HS-27A (cell line): ENCODE results near the gene FGF4.
"Not testable (repeated sequence)": the region's sequence is repeated elsewhere in the genome, so short reads cannot be mapped to it uniquely, and the experiment has no call there.

Experiments
- DNase-seq: peaks from one replicate; pipeline ENCODE4 v3.0.0-alpha.2; 2012; ENCODE audit warnings: low read depth, missing footprints

FGF4 gene

GRCh38 chr11:69773626-69774353 is 1.4 kb downstream of the FGF4 start:
- no peak for DNase-seq

GRCh38 chr11:69771466-69771865 is 3.7 kb downstream of the FGF4 start:
- DNase-seq = no peak

DNA sequence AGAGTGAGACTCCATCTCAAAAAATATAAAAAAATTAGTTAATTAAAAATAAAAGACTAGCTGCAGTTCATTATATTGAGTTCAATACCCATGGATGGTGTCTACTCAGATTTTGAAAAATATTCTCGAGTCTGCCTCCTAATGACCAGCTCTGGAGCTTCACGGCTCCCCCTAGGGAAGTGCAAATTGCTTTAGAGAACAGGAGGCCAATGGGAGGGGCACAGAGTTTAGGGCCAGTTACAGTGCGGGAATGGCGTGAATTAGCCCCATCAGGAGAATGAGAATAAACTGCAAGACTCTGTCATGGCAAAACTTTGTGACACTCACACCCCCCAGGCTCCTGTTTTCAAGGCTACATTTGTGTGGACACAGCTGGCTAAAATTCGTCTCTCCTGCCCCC is 4.6 kb downstream of the FGF4 start:
- no peak for DNase-seq

- no peak for DNase-seq
Observed at GRCh38 chr11:69765498-69765995, 9.6 kb downstream of the FGF4 start.

DNA sequence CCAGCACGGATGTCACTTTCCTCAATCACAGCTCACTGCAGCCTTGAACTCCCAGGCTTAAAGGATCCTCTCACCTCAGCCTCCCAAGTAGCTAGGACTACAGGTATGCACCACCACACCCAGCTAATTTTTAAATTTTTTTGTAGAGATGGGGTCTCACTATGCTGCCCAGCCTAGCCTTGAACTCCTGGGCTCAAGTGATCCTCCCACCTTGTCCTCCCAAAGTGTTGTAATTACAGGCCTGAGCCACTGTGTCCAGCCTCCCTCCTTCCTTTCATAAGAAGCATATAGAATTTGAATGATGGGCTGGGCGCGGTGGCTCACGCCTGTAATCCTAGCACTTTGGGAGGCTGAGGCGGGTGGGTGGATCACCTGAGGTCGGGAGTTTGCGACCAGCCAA is 10.2 kb downstream of the FGF4 start:
- not testable (repeated sequence) for DNase-seq

GRCh38 chr11:69760319-69760718 is 14.8 kb downstream of the FGF4 start:
- DNase-seq = no peak

- DNase-seq = no peak
Observed at GRCh38 chr11:69752890-69753289, 22.3 kb downstream of the FGF4 start.

- DNase-seq = no peak
Observed at GRCh38 chr11:69750875-69751597, 24.1 kb downstream of the FGF4 start.

- no peak for DNase-seq
Observed at GRCh38 chr11:69750108-69750850, 24.9 kb downstream of the FGF4 start.

- no peak for DNase-seq
Observed at GRCh38 chr11:69748637-69749036, 26.5 kb downstream of the FGF4 start.

DNA sequence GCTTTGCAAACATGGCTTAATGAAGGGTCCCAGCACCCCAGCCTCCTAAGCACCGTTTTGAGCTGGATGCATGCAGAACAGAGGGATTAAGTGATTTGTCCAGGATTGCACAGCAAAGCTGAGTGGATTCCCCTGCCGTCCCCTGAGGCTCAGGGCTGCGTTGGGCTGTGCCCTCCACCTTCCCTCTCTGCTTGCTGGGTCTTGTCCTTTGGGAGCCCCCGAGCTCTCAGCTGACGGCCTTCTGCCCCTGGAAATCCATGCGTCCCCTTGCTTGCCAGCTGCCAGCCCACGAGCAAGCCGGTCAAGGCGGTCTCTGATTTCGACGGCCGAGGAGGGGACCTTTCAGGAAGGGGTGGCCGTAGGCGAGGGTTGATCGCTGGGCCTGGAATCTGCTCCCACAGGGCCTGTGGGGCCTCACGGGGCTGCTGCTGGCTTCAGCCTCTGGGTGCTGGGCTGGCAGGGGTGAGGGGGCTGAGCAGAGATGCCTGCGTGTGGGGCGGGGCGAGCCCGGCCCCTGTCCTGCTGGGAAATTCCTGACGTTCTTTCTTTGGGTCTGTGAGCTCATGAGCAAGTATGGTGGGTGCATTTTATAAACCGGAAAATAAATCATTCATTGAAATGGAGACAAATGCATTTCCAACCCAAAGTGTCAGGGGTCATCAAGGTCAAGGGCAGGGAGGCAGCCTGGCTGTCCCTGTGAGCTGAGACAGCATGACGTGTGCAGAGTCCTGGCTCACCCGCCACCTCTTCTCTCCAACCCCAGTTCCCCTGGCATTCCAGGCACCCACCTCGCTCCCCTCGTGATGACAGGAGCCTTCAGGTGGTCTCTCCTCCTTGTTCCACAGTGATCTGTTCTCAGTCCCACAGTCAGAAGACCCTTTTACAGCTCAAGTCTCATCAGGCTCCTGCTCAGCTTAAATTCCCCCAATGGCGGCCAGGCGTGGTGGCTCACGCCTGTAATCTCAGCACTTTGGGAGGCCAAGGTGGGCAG is 28.1 kb downstream of the FGF4 start:
- DNase-seq = no peak

GRCh38 chr11:69746140-69746539 is 29.0 kb downstream of the FGF4 start:
- no peak for DNase-seq

DNA sequence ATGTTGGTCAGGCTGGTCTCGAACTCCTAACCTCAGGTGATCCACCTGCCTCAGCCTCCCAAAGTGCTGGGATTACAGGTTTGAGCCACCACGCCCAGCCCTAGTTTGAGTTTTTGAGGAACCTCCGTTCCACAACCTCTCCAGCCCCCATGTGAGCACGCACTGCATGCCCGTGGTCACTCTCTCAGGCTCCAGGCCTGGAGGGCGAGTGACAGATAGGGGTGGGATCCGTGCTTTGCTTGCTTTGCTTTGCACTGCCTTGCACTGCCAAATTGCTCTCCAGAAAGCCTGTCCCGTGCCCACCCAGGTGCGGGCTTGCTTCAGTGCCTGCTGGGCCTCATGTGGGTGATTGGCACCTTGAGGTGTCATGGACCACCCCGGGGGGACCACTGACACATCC is 29.9 kb downstream of the FGF4 start:
- no peak for DNase-seq

GRCh38 chr11:69744435-69744834 is 30.7 kb downstream of the FGF4 start:
- peak; percentile 83 for DNase-seq

GRCh38 chr11:69734841-69735240 is 40.3 kb downstream of the FGF4 start:
- DNase-seq = no peak

DNA sequence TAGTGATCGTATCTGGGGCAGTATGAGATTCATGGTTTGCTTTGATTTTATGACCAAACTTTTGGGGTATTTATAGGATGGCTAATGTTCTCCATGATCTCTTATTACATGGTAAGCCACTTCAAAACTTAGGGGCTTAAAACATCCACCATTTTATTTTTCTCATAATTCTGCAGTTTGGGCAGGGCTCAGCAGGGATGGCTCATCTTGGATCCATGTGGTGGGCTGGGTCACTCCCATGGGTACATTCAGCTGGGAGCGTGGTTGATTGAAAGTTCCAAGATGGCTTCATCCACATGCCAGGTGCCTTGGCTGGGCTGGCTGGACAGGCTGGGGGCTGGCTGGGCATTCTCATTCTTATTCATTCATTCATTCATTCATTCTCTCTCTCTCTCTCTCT is 40.8 kb downstream of the FGF4 start:
- DNase-seq = no peak

GRCh38 chr11:69732910-69733309 is 42.2 kb downstream of the FGF4 start:
- DNase-seq = no peak

DNA sequence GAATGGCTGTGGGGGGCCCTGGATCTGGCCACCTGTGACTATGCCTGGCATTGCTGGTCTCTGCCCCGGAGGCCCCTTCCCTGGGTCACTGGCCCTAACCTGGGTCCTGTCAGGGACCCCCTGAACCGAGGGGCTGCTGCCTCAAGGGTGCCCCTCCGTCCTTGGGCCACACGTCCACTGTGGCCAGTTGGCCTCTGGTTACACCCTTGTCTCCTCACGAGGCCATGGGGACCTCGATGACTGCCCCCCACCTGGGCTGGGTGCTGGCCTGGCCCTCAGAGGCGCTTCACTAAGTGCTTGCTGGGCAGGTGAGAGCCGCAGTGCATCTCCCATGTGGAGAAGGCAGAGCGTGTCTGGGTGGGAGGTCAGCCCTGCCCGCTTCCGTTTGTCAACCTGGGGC is 44.0 kb downstream of the FGF4 start:
- no peak for DNase-seq

GRCh38 chr11:69730500-69730899 is 44.6 kb downstream of the FGF4 start:
- no peak for DNase-seq

GRCh38 chr11:69729252-69729651 is 45.9 kb downstream of the FGF4 start:
- no peak for DNase-seq

DNA sequence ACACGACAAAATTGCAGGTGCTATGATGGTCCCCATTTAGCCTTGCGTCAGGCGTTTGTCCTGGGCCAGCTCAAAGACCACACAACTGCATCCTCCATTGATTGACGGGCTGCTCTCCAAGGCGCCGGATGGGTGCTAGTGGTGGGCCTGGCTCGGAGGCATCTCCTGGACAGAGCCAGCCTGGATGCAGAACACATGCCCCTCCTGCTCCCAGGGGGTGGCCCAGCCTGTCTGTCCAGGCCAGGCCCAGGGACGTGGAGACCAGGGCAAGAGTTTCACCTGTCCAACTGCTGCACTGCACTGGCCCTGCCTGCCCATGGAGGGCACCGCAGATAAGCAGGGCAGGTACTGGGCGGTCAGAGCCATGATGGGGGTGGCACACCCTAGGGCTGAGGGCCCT is 47.9 kb downstream of the FGF4 start:
- DNase-seq = no peak

DNA sequence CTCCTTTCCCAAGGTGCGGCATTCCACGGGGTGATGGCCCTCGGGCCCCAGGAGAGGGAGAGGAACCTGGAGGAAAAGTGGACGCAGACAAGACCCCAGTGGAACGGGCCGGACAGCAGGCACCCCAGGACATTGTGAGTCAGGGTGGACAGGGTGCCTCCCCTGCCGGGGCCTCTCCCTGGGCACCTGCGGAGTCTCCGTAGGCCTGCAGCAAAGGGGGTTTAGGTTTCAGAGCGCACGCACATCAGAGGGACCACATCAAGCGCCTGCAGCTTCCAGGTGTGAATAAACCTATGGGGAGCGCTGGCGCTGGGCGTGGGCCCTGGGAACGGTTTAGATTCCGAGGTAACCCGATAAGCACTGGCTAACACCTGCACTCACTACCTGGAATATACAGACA is 48.7 kb downstream of the FGF4 start:
- no peak for DNase-seq
